ENCODE data around the gene ACAP2.

The ACAP2 gene

DNA sequence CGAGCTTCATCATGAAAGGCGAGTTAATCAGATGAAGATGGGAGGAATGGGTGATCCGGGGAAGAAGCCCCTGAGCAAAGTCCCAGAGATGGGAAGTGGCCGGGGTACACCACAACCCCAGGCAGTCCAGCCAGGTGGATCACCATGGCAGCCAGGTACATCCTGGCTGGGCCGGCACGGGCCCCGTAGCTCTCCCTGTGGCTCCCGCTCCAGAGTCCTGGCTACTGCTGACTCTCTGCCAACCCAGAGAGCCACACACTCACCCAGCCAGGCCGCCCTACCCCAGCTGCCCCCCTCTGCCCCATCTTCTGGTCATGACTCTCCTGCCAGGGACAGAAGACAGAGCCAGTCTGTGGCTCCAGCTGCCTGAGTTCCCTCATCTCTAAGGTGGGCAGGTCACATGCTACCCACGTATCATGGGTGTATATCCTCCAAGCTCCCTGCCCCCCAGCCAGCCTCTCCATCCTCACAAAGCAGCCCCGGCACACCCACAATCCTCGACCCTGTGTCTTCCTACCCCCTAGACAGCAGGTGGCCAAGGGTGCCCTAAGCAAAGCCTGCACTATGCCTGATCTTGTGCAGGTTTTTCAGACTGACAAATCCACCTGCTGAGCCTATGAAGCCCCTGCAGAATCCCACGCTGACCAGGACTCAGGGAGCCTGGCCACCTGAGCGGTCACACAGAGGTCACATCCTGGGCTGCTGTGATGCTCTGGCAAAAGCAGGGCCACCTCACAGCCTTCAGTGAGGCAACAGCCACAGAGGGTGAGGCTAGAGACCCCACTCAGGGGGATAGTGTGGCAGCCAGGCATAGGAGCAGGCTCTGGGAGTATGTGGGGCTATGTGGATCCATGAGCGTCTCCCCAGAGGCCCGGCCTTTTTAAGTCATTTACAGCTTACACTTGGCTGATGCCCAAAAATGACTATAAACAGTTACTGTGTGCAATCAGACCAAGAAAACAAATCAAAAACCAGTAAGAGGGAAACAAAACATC, 185.1 kb downstream of the ACAP2 start:
- no peak for FAIRE-seq

GRCh38 chr3:195256639-195257453, 186.0 kb downstream of the ACAP2 start:
- FAIRE-seq = no peak

DNA sequence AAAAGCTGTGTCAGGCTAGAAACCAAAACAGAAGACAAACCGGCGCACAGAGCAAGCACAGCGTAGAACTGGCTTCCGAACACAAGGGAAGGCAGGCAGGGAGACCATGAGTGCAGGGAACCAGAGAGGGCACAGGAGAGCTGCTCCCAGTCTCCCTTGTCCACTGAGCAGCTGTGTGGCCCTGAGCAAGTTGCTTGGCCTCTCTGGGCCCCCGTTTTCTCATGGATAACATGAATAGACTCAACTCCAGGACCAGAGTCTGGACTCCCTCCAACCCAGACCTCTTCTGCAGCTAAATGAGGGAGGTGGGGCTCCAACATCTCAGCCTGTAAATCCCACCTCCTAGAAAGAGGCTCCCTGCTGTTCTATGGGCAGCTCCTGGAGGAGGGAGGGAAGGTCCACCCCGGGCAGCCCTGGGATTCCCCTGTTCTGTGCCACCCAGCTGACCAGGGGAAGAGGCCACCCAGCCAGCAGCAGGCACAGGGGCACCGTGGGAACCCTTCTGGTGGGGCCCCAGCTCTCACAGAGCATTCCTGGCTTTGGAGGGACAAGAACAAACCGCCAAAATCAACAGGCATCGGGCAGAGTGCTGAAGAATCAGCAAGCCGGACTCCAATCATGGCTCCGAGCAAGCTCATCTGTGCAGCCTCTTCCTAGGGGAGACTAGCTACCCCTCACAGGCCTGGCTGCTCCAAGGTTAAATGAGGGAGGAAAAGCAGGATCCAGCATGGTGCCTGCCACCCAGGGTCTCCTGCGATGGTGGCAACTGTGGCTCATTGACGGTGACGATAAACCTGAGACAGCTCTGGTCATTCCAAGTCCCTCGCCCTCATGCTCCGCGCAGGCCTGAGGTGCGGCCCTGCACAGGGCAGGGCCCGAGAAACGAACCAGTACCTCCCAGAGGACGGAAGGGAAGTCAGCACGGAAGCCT, 187.0 kb downstream of the ACAP2 start:
- FAIRE-seq = no peak

DNA sequence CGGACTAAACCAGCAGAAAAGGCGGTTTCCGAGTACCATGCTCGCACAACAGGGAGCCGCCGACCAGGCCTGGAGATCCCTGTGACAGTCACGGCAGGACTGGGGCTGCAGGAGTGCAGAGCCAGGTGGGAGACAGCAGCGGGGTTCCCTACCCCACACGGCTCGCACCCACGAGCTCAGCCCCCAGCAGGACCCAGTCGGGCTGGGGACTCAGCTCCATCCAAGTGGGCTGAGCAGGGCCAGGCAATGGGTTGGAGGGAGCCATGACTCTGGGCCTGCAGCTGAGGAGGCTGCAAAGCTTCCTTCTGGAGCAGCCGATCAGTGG, 187.7 kb downstream of the ACAP2 start:
- FAIRE-seq = no peak

DNA sequence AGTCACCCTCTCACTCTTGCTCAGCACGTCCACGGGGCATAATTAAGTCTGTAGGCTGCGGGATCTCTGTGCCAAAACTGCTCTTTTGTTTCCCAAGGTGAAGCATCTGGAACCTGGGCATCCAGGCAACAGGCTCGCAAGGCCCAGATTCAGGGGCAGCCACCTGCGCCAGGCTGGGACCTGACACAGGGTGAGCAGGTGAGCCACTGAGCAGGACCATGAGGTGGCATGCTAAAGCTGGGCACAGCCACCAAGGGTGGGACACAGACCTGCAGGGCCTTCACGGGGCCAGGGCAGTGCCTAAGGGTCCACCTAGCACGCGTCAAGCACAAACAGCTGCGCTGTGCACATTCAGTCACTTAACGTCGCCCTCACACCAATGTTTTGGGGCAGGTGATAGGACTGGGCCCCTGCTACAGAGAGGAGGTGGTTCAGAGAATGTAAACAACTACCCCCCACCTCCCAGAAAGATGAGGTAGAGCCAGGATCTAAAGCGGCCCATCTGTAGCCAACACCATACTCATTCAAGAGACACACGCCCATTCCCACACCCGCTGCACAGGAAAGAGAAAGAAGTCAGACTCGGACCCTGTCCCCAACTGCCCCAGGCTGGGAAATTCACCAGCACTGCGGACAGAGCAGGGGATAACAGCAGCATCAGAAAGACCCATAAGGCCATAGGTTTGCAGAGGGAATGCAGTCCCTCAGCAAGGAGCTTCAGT, 188.2 kb downstream of the ACAP2 start:
- FAIRE-seq = no peak

- FAIRE-seq = no peak
These were observed 188.8 kb downstream of the ACAP2 start for GRCh38 chr3:195253923-195254432.

DNA sequence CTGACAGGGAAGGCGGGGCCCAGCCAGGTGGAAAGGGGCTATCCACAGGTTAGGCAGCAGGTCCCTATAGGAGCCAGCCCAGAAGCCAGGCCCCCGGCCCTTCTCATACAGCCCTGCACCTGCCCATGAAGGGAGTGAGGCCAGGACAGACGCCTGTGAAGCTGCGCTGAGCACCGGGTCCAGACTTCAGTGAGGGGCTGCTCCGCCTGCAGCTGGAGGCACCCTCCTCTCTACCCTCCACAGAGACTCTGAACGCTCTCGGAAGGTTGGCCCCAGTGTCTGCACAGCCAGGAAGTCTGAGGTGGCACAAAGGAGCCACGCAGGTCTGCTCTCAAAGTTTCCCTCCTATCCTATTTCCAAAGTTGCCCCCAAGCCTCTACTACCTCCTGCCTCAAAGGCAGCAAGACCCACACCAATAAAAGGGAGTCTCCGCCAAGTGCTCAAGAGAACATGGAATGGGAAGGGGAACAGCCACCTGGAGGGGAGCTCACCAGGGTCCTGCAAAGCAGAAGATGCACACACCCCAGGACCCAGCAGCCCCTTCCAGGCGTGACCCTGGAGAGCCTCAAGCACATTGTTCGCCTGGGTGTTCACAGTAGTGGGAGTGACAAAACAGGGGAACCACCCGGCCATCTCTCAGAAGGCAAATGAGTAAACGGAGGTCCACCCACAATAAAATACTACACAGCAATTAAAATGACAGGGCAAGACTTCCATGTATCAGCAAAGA, 191.3 kb downstream of the ACAP2 start:
- no peak for FAIRE-seq

GRCh38 chr3:195250473-195251251, 192.2 kb downstream of the ACAP2 start:
- no peak for FAIRE-seq

DNA sequence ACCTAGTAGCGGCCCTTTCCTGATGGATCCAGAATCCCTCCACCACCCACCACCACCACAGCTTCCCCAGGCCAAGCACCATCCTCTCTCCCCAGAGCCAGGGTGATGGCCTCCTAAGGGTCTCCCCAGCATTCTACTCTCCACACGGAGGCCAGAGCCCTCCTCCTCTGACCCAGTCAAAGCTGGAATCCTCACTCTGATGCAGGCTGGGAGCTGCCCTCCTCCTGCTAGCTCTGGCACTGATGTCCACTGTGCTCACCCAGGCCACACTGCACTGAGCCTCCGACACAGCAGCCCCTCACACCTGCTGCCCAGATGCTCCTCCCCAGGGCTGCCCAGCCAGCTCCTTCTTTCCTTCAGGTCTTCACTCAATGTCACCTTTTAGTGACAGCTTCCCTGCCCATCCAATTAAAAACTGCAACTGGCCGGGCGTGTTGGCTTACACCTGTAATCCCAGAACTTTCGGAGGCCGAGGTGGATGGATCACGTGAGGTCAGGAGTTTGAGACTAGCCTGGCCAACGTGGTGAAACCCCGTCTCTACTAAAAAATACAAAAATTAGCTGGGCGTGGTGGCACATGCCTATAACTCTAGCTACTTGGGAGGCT, 192.9 kb downstream of the ACAP2 start:
- no peak for FAIRE-seq

GRCh38 chr3:195249057-195249770, 193.6 kb downstream of the ACAP2 start:
- no peak for FAIRE-seq

GRCh38 chr3:195248281-195248680, 194.5 kb downstream of the ACAP2 start:
- no peak for FAIRE-seq

- FAIRE-seq = no peak
These were observed 195.0 kb downstream of the ACAP2 start for GRCh38 chr3:195247863-195248189.

GRCh38 chr3:195247086-195247862, 195.5 kb downstream of the ACAP2 start:
- no peak for FAIRE-seq

GRCh38 chr3:195246581-195246995, 196.2 kb downstream of the ACAP2 start:
- FAIRE-seq = no peak

- no peak for FAIRE-seq
These were observed 197.3 kb downstream of the ACAP2 start for GRCh38 chr3:195245531-195245951.

GRCh38 chr3:195241592-195242355, 201.0 kb downstream of the ACAP2 start:
- no peak for FAIRE-seq

- no peak for FAIRE-seq
These were observed 201.9 kb downstream of the ACAP2 start for GRCh38 chr3:195240939-195241338.
